Right renal cortex interstitium (tissue), 3 donors: ENCODE measurements around the gene ESYT1. TPM values are rescaled to one million over a fixed set of nuclear protein-coding genes. Genes with fewer than 3 reads are reported as not detected.

Source experiments
- DNase-seq, 3 donors: peaks; one replicate each; pipeline ENCODE4 v3.0.0-alpha.2; 2013; ENCODE audit warnings: low read depth in 3 of 3, low spot score in 2 of 3
- polyA plus RNA-seq, 3 donors: library from polyadenylated mRNA; unstranded; fragments of 120-200 nt; gene quantifications; one replicate each; pipeline ENCODE4 v1.2.1, GENCODE V29; 2013; ENCODE audit not compliant: insufficient read length in 3 of 3

Gene ESYT1
- polyA plus RNA-seq, 3 donors, result 75.1 to 82.9 (median 77.6) TPM

GRCh38 chr12:56126732-56127239 lies 1.3 kb upstream of the ESYT1 start:
- DNase-seq, result no peak

GRCh38 chr12:56127485-56127887 lies 581 bp upstream of the ESYT1 start:
- no peak for DNase-seq

- no peak for DNase-seq
Observed at GRCh38 chr12:56128670-56129205, 671 bp downstream of the ESYT1 start.

- DNase-seq, result no peak
Observed at GRCh38 chr12:56129206-56129941, 1.3 kb downstream of the ESYT1 start.

GRCh38 chr12:56129942-56130495 lies 2.0 kb downstream of the ESYT1 start:
- DNase-seq, result no peak

- DNase-seq, result no peak
Observed at GRCh38 chr12:56130876-56131275, 2.8 kb downstream of the ESYT1 start.

GRCh38 chr12:56134897-56135296 lies 6.8 kb downstream of the ESYT1 start:
- no peak for DNase-seq

- no peak for DNase-seq
Observed at GRCh38 chr12:56137853-56138571, 9.9 kb downstream of the ESYT1 start.

- DNase-seq, result no peak
Observed at GRCh38 chr12:56141946-56142784, 14.1 kb downstream of the ESYT1 start.

GRCh38 chr12:56143217-56143616 lies 15.2 kb downstream of the ESYT1 start:
- DNase-seq, result no peak

- DNase-seq, result no peak
Observed at GRCh38 chr12:56143870-56144269, 15.8 kb downstream of the ESYT1 start.

- DNase-seq, result no peak
Observed at GRCh38 chr12:56145217-56145616, 17.1 kb downstream of the ESYT1 start.

- no peak for DNase-seq
Observed at GRCh38 chr12:56146492-56147460, 18.7 kb downstream of the ESYT1 start.

GRCh38 chr12:56150563-56150962 lies 22.5 kb downstream of the ESYT1 start:
- DNase-seq, result no peak

GRCh38 chr12:56151672-56152131 lies 23.6 kb downstream of the ESYT1 start:
- DNase-seq, result peak in 1 of 3 donors; percentile 33

GRCh38 chr12:56152132-56152755 lies 24.2 kb downstream of the ESYT1 start, which contains the start of gene MYL6B:
TSS of gene MYL6B (plus strand) at chr12:56152587. CDS start at chr12:56153919, 1,332 bp downstream.
- peak; percentile 77 to 87 (median 86) for DNase-seq

GRCh38 chr12:56152756-56153677 lies 24.9 kb downstream of the ESYT1 start:
- no peak for DNase-seq

GRCh38 chr12:56153678-56154065 lies 25.6 kb downstream of the ESYT1 start:
- no peak for DNase-seq
